Measurements from ENCODE around the gene HOXD4.

DNA sequence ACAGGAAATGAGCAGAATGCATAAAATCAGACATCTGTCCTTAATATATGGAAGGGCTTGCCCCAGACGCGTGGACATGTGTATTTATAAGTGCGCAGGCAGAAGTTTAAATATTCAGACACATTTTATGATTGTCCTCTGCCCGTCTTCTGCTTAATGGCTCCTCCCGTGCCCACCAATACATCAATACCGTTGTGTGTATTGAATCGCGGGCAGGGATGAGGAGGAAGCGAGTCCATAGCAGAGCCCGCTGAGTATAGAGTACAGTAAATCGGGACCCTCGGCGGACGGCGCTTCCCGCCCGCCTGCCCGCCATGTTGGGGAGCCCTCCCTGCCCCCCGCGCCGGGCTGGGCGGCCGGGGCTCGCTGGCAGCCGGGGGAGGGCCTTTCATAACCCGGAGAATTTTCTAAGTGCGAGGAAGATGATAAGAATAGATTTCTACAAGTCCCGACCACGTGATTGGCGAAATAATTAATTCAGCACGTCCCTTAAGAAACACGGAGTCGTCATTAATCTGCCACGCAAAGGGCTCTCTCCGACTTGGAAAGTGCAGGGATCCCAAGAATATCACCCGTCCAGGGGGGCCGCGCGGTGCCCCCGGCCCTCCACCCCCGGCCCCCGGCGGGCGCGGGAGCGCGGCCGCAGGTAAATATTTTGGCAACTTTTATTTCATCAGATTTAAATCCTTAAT, 5.6 kb downstream of the HOXD4 start, which contains the start of gene HOXD3:
- TF ChIP-seq POLR2A (IDR thresholded peaks at IDR 0.05) (no peak), POLR2AphosphoS5 (IDR thresholded peaks at IDR 0.05) (no peak), EP300 (IDR thresholded peaks at IDR 0.05) (no peak)
- TF ChIP-seq, protein P1, sequence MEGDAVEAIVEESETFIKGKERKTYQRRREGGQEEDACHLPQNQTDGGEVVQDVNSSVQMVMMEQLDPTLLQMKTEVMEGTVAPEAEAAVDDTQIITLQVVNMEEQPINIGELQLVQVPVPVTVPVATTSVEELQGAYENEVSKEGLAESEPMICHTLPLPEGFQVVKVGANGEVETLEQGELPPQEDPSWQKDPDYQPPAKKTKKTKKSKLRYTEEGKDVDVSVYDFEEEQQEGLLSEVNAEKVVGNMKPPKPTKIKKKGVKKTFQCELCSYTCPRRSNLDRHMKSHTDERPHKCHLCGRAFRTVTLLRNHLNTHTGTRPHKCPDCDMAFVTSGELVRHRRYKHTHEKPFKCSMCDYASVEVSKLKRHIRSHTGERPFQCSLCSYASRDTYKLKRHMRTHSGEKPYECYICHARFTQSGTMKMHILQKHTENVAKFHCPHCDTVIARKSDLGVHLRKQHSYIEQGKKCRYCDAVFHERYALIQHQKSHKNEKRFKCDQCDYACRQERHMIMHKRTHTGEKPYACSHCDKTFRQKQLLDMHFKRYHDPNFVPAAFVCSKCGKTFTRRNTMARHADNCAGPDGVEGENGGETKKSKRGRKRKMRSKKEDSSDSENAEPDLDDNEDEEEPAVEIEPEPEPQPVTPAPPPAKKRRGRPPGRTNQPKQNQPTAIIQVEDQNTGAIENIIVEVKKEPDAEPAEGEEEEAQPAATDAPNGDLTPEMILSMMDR (IDR thresholded peaks at IDR 0.05): no peak
